ENCODE results near the gene DTNB.

- TF ChIP-seq CTCF (IDR thresholded peaks at IDR 0.05; ENCODE audit: poor library complexity), result no peak
- TF ChIP-seq EZH2 (IDR thresholded peaks at IDR 0.05; ENCODE audit: borderline replicate concordance), result no peak
- no peak for TF ChIP-seq EZH2phosphoT487 (IDR thresholded peaks at IDR 0.05; ENCODE audit: low read depth, severe bottlenecking, unreplicated experiment)
These were observed 345.0 kb downstream of the DTNB start for GRCh38 chr2:25328152-25329085.
